SK-N-SH (cell line): Measurements from ENCODE around the gene CDX1. TPM values are rescaled to one million over a fixed set of nuclear protein-coding genes. Genes with fewer than 3 reads are reported as not detected.

Source experiments
- CTCF ChIA-PET: fragments of 300-600, 350-600 bp; formaldehyde crosslinking; extraction: SDS; loops from one replicate; lab custom pipeline; 2021; lab: Yijun Ruan, JAX
- POLR2A ChIA-PET: fragments of 350-600 bp; sonication (Branson Sonifier 250); formaldehyde crosslinking; extraction: SDS; loops from one replicate; lab custom pipeline; 2020; ENCODE audit warnings: antibody characterized with exemption, inconsistent platforms; lab: Yijun Ruan, JAX
- DNase-seq: peaks from one replicate; pipeline ENCODE4 v3.0.0; 2012
- H2AFZ ChIP-seq: fragments of 200-600 bp; sonication (generic); 2 replicates; pipeline ENCODE4 v1.8.1; 2016; ENCODE audit warnings: antibody characterized with exemption, mild to moderate bottlenecking, low read depth
- H3F3A ChIP-seq: fragments of 200-600 bp; sonication (generic); replicated peaks from 2 replicates; pipeline ENCODE3; 2016; ENCODE audit warnings: antibody characterized with exemption, mild to moderate bottlenecking; ENCODE audit not compliant: insufficient read depth
- H3K27ac ChIP-seq, 2 experiments: fragments of 200-500 bp in 1 of 2; fragments of 200-600 bp in 1 of 2; sonication (Bioruptor generic) in 1 of 2; sonication (generic), shearing (Covaris generic) in 1 of 2; 2 replicates each; pipeline versions ENCODE4 v1.5.1 to v1.6.1; 2014 to 2016; ENCODE audit warnings: low read depth in 2 of 2, inconsistent platforms in 1 of 2, low read length in 1 of 2, mild to moderate bottlenecking in 1 of 2, mixed read lengths in 1 of 2
- H3K27me3 ChIP-seq: fragments of 200-600 bp; sonication (generic), shearing (Covaris generic); 2 replicates; pipeline ENCODE4 v1.6.1; 2016; ENCODE audit warnings: mixed run types; ENCODE audit not compliant: insufficient read depth
- H3K36me3 ChIP-seq, 2 experiments: fragments of 200-500 bp in 1 of 2; fragments of 200-600 bp in 1 of 2; sonication (Bioruptor generic) in 1 of 2; sonication (generic) in 1 of 2; replicated peaks in 1 of 2; 2 replicates each; pipeline versions ENCODE3 to v1.5.1; 2014 to 2016; ENCODE audit warnings: low read length in 1 of 2, mild to moderate bottlenecking in 1 of 2; ENCODE audit not compliant: insufficient read depth in 2 of 2, control insufficient read depth in 1 of 2
- H3K4me1 ChIP-seq, 2 experiments: fragments of 200-500 bp in 1 of 2; fragments of 200-600 bp in 1 of 2; sonication (Bioruptor generic) in 1 of 2; sonication (generic), shearing (Covaris generic) in 1 of 2; 2 replicates each; pipeline versions ENCODE4 v1.5.1 to v1.6.1; 2014 to 2016; ENCODE audit warnings: low read depth in 1 of 2, low read length in 1 of 2, mixed run types in 1 of 2; ENCODE audit not compliant: insufficient read depth in 2 of 2, control insufficient read depth in 1 of 2
- H3K4me2 ChIP-seq: fragments of 200-600 bp; sonication (generic), shearing (Covaris generic); 2 replicates; pipeline ENCODE4 v1.6.1; 2017; ENCODE audit warnings: mixed run types
- H3K4me3 ChIP-seq, 2 experiments: fragments of 200-500 bp in 1 of 2; fragments of 200-600 bp in 1 of 2; sonication (Bioruptor generic) in 1 of 2; sonication (generic), shearing (Covaris generic) in 1 of 2; 2 replicates each; pipeline versions ENCODE4 v1.5.1 to v1.8.1; 2014 to 2016; ENCODE audit warnings: low read depth in 2 of 2, inconsistent platforms in 1 of 2, low read length in 1 of 2, mild to moderate bottlenecking in 1 of 2, mixed read lengths in 1 of 2, moderate library complexity in 1 of 2
- H3K79me2 ChIP-seq: fragments of 200-600 bp; sonication (generic); 2 replicates; pipeline ENCODE4 v1.8.1; 2017; ENCODE audit warnings: mild to moderate bottlenecking; ENCODE audit not compliant: insufficient read depth
- H3K9ac ChIP-seq: fragments of 200-600 bp; sonication (generic); 2 replicates; pipeline ENCODE4 v1.6.1; 2017; ENCODE audit warnings: mixed run types
- H3K9me2 ChIP-seq: fragments of 200-600 bp; sonication (generic); 2 replicates; pipeline ENCODE4 v1.6.1; 2017; ENCODE audit warnings: mixed run types
- H3K9me3 ChIP-seq: fragments of 200-600 bp; sonication (generic); 2 replicates; pipeline ENCODE4 v1.6.1; 2017; ENCODE audit warnings: mixed run types, mild to moderate bottlenecking, moderate library complexity
- H4K20me1 ChIP-seq: fragments of 200-600 bp; sonication (generic); 2 replicates; pipeline ENCODE4 v1.6.1; 2017; ENCODE audit warnings: mild to moderate bottlenecking, mixed run types; ENCODE audit not compliant: insufficient read depth
- FOSL2 ChIP-seq: IDR thresholded peaks from 2 replicates; pipeline ENCODE4 v1.4.0; 2012; ENCODE audit warnings: low read depth, mild to moderate bottlenecking, moderate library complexity, borderline replicate concordance
- GABPA ChIP-seq: IDR thresholded peaks from 2 replicates; pipeline ENCODE4 v1.4.0; 2012; ENCODE audit warnings: low read depth, mild to moderate bottlenecking
- GATA2 ChIP-seq: sonication (generic); formaldehyde crosslinking; IDR thresholded peaks from 2 replicates; pipeline ENCODE4 v1.5.0; 2020; ENCODE audit warnings: mild to moderate bottlenecking, missing genetic modification reagents
- MEF2A ChIP-seq: IDR thresholded peaks from 2 replicates; pipeline ENCODE4 v1.4.0; 2012; ENCODE audit warnings: low read depth, borderline replicate concordance
- NFIC ChIP-seq: IDR thresholded peaks from 2 replicates; pipeline ENCODE4 v1.4.0; 2012; ENCODE audit warnings: borderline replicate concordance
- POLR2AphosphoS5 ChIP-seq: IDR thresholded peaks from 2 replicates; pipeline ENCODE4 v1.6.1; 2012; ENCODE audit warnings: low read depth, low read length
- RAD21 ChIP-seq: IDR thresholded peaks from 2 replicates; pipeline ENCODE4 v1.6.1; 2012; ENCODE audit warnings: mild to moderate bottlenecking, low read length
- TCF12 ChIP-seq: IDR thresholded peaks from 2 replicates; pipeline ENCODE4 v1.4.0; 2012
- YY1 ChIP-seq: IDR thresholded peaks from 2 replicates; pipeline ENCODE4 v1.4.0; 2012; ENCODE audit warnings: low read depth, mild to moderate bottlenecking
- WGBS: methylation state at CpG from one replicate; pipeline ENCODE4 v1.1.6; 2017; ENCODE audit warnings: low lambda C conversion rate; 5-methylcytosine and 5-hydroxymethylcytosine counted together
- polyA plus RNA-seq, 3 experiments: library from polyadenylated mRNA; depleted of rRNA; stranded (reverse); fragments of >200 nt; gene quantifications; 2 replicates each; pipeline ENCODE4 v1.2.3, GENCODE V29; 2012
- TF ChIP-seq, protein P1 (sequence below): IDR thresholded peaks from 2 replicates; pipeline ENCODE4 v1.4.0; 2012; ENCODE audit warnings: low read depth

Gene CDX1
- polyA plus RNA-seq, 1 of the 3 experiments (the other 2 are of a cell fraction), result 0.23 TPM

- CTCF ChIA-PET, result interaction anchor here (0.8 to 4.3 kb wide), 11 partner anchors 10 to 209 kb away, joined by 3 to 35 read pairs (median 4); no protein-coding TSS in a partner anchor
- WGBS, result 96% methylated on average over 5 of the region's 5 CpGs
- no peaks in the 10 kb centered on the region for H3K9me2 ChIP-seq
Measured at GRCh38 chr5:150227036-150227435, 60.5 kb downstream of the CDX1 start.

DNA sequence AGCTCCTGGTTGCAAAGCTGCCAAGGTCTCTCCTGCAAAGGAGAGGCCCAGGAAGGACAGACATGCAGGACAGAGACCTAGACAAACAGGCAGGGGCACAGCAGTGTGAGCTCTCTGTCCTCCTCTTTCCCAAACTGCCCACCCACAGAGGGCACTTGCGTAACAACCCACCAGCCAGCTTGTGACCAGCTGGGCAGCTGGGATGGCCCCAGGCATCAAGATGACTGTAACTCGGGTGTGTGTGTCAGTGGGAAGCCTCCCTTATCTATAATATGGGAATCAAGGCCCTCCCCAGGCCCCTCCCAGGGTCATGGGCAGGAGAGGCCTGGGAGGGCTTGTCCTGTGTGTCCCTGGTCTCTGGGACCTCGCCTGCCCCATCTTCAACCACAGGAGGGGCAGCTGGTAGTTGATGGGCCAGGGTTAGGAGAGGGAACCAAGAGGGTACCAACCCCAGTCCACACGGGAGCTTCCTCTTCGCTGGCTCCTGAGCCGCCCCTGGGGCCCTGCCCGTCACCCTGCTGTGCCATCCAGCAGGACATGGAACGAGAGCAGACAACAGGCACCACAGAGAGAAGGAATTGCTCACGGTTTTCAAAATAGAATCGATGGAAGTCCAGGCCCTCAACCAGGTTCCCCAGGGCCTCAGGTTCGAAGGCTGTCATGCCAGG, 61.2 kb downstream of the CDX1 start:
- H3K27ac ChIP-seq, result peak overlapping the region in 1 of 2 experiments; percentile 19; a peak in 1 of 4 replicates
- H2AFZ ChIP-seq, result no peak overlapping the region
- H3K9me2 ChIP-seq, result no peaks in the 10 kb centered on the region
- H3K27me3 ChIP-seq, result no peaks in the 10 kb centered on the region
- no peaks in the 10 kb centered on the region for H3K79me2 ChIP-seq
- WGBS, result 72% methylated on average over 10 of the region's 11 CpGs
- ChIA-PET CTCF (interaction anchor here (0.8 to 4.3 kb wide), 13 partner anchors 10 to 394 kb away, joined by 3 to 35 read pairs (median 4); no protein-coding TSS in a partner anchor), POLR2A (interaction anchor here (1.3 kb wide), 1 partner anchor 115 kb away, joined by 3 read pairs; no protein-coding TSS in a partner anchor)
- H3K4me2 ChIP-seq, result no peak overlapping the region
- no peaks in the 10 kb centered on the region for H3F3A ChIP-seq
- TF ChIP-seq GATA2 (peak; percentile 37), NFIC (no peak), RAD21 (0 out of 2 replicates have a peak, but pooled peaks have one; percentile 18)
- peaks cover 0 to 13% of the 10 kb centered on the region in 2 experiments; a peak in 1 of 4 replicates for H3K4me1 ChIP-seq
- no peaks in the 10 kb centered on the region for H3K36me3 ChIP-seq
- no peaks in the 10 kb centered on the region for H3K9me3 ChIP-seq
- DNase-seq, result peak; percentile 69
- H3K9ac ChIP-seq, result no peak overlapping the region
- H4K20me1 ChIP-seq, result no peaks in the 10 kb centered on the region
- no peak overlapping the region for H3K4me3 ChIP-seq

More at GRCh38 chr5:150227036-150227435, 60.5 kb downstream of the CDX1 start:
- Histone ChIP-seq H3F3A (no peaks in the 10 kb centered on the region), H3K27me3 (no peaks in the 10 kb centered on the region)
- TF ChIP-seq YY1 (no peak), RAD21 (peak; percentile 36)
- TF ChIP-seq, all 33 proteins: peak for 1
- Histone ChIP-seq H3K4me1 (peaks cover 0 to 13% of the 10 kb centered on the region in 2 experiments; a peak in 1 of 4 replicates), H3K79me2 (no peaks in the 10 kb centered on the region), H3K4me3 (no peak overlapping the region), H2AFZ (no peak overlapping the region), H3K9me3 (no peaks in the 10 kb centered on the region), H3K4me2 (no peak overlapping the region), H3K9ac (no peak overlapping the region), H3K36me3 (no peaks in the 10 kb centered on the region), H4K20me1 (no peaks in the 10 kb centered on the region), H3K27ac (no peak overlapping the region)
- POLR2A ChIA-PET, result interaction anchor here (1.3 kb wide), 1 partner anchor 115 kb away, joined by 3 read pairs; no protein-coding TSS in a partner anchor
- no peak for DNase-seq

DNA sequence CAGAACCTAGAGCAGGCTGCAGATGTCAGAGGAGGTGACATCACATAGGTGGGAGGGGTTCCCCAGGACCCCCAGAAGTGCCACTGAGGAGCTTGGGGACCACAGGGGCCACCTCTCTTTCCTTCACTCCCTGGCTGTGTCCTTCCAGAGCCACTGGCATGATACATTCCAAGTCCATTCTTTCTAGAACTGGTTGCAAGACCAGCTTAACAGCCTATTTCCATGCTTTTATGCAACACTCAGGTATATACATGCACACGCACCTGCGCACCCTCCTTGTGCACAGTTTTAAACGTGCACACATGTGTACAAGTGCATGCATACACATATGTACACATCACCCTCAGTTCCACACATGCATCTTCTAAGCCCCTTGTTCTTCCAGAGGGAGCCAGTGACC, 63.0 kb downstream of the CDX1 start:
- Histone ChIP-seq H3K9ac (no peak overlapping the region), H3K9me2 (no peaks in the 10 kb centered on the region), H3K27ac (no peak overlapping the region), H2AFZ (no peak overlapping the region)
- TF ChIP-seq NFIC, result no peak
- TF ChIP-seq MEF2A, result no peak
- no peak for TF ChIP-seq POLR2AphosphoS5
- TF ChIP-seq TCF12, result no peak
- TF ChIP-seq, protein P1, sequence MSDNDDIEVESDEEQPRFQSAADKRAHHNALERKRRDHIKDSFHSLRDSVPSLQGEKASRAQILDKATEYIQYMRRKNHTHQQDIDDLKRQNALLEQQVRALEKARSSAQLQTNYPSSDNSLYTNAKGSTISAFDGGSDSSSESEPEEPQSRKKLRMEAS, result no peak
- no peak for TF ChIP-seq GABPA
- TF ChIP-seq FOSL2, result no peak
- TF ChIP-seq, all 33 proteins: peak for 0
- H3K27me3 ChIP-seq, result no peaks in the 10 kb centered on the region
- no peaks in the 10 kb centered on the region for H3K36me3 ChIP-seq
- no peaks in the 10 kb centered on the region for H3F3A ChIP-seq
- no peak overlapping the region for H3K4me3 ChIP-seq
- peaks cover 0 to 13% of the 10 kb centered on the region in 2 experiments; a peak in 1 of 4 replicates for H3K4me1 ChIP-seq
- H3K9me3 ChIP-seq, result no peaks in the 10 kb centered on the region
- H4K20me1 ChIP-seq, result no peaks in the 10 kb centered on the region
- ChIA-PET CTCF (interaction anchor here (1.5 to 4.3 kb wide), 3 partner anchors 11 to 395 kb away, joined by 4 to 35 read pairs (median 5); no protein-coding TSS in a partner anchor), POLR2A (no interaction called here)
- no peak overlapping the region for H3K4me2 ChIP-seq
- no peaks in the 10 kb centered on the region for H3K79me2 ChIP-seq
- WGBS, result 72% methylated on average over 3 of the region's 3 CpGs
- no peak for DNase-seq
